Transverse colon (tissue), 4 donors: ENCODE data around the gene CARMIL1.

Experiments used
- POLR2A ChIP-seq: fragments of 450-650 bp; IDR thresholded peaks from one replicate; pipeline ENCODE4 v1.6.1; 2016; ENCODE audit warnings: antibody characterized with exemption, mild to moderate bottlenecking, moderate library complexity
- POLR2AphosphoS5 ChIP-seq, 3 donors: sonication (generic); formaldehyde crosslinking; IDR thresholded peaks; one replicate each; pipeline ENCODE4 v1.6.1; 2016; ENCODE audit warnings: antibody characterized with exemption in 3 of 3
- TF ChIP-seq, protein P1 (sequence below), 5 experiments: fragments of 200-600 bp in 3 of 5; fragments of 450-650 bp in 2 of 5; sonication (generic) in 3 of 5; IDR thresholded peaks; 1 replicate in 2 of 5; 2 replicates in 3 of 5; pipeline ENCODE4 v1.5.1; 2016 to 2017; ENCODE audit warnings: antibody characterized with exemption in 5 of 5, inconsistent platforms in 3 of 5, mild to moderate bottlenecking in 2 of 5, moderate library complexity in 1 of 5

DNA sequence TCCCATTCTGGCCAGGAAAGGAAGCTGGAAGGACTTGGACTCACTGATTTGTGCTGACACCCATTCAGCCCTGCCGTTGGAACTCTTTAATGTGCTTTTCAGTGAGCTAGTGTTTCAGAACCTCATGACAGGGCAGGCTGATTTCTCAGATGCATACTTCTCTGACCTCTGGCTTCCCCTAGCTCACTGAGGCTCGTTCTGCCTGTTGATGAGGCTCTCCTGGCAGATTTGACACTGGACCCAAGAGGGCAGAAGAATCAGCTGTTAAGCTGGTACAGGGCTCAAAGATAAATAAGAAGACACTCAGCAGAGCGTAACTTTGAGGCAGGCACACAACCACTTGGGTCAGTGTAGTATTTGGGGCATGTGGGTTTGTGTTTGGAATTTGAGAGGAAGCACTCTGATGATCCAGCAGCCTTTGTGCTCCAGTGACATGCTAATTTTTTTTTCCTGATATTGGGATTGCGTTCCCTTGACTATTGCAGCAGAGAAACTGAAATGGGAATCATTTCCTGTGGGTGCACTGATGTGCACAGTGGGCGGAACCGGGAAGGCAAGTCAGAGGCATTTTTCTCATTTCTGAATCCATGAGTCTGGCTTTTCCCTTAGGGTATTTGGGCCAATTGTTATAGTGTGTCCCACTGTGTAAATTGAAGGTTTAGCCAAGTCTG is 80.2 kb downstream of the CARMIL1 start:
- TF ChIP-seq, protein P1, sequence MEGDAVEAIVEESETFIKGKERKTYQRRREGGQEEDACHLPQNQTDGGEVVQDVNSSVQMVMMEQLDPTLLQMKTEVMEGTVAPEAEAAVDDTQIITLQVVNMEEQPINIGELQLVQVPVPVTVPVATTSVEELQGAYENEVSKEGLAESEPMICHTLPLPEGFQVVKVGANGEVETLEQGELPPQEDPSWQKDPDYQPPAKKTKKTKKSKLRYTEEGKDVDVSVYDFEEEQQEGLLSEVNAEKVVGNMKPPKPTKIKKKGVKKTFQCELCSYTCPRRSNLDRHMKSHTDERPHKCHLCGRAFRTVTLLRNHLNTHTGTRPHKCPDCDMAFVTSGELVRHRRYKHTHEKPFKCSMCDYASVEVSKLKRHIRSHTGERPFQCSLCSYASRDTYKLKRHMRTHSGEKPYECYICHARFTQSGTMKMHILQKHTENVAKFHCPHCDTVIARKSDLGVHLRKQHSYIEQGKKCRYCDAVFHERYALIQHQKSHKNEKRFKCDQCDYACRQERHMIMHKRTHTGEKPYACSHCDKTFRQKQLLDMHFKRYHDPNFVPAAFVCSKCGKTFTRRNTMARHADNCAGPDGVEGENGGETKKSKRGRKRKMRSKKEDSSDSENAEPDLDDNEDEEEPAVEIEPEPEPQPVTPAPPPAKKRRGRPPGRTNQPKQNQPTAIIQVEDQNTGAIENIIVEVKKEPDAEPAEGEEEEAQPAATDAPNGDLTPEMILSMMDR (IDR thresholded peaks at IDR 0.05), result no peak
- TF ChIP-seq POLR2A (no peak), POLR2AphosphoS5 (IDR thresholded peaks at IDR 0.05) (no peak)
